Stimulated activated CD4-positive, alpha-beta T cell treated with anti-CD3 and anti-CD28 coated beads, Interleukin-15, amount 100 ng/mL, for 1 hour (primary cell): ENCODE measurements around the gene PLPPR3.
"Not testable (repeated sequence)": the region's sequence is repeated elsewhere in the genome, so short reads cannot be mapped to it uniquely, and the experiment has no call there.

Experiments used
- DNase-seq, 2 donors: peaks; one replicate each; pipeline ENCODE4 v3.0.0-alpha.2; 2020; ENCODE audit warnings: low read depth in 1 of 2, low spot score in 1 of 2

The PLPPR3 gene

DNA sequence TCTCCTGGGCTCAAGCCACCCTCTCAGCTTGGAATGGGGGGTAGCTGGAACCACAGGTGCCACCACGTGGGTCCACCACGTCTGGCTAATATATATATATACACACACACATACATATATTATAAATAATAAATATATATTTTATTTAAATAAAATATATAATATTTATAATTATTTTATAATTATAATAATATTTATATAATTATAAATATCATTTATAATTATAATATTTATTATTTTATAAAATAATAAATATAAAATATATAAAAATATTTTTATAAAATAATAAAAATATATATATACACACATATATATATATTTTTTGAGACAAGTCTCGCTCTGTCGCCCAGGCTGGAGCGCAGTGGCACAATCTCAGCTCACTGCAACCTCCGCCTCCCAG, 32.8 kb upstream of the PLPPR3 start:
- DNase-seq, result no peak

DNA sequence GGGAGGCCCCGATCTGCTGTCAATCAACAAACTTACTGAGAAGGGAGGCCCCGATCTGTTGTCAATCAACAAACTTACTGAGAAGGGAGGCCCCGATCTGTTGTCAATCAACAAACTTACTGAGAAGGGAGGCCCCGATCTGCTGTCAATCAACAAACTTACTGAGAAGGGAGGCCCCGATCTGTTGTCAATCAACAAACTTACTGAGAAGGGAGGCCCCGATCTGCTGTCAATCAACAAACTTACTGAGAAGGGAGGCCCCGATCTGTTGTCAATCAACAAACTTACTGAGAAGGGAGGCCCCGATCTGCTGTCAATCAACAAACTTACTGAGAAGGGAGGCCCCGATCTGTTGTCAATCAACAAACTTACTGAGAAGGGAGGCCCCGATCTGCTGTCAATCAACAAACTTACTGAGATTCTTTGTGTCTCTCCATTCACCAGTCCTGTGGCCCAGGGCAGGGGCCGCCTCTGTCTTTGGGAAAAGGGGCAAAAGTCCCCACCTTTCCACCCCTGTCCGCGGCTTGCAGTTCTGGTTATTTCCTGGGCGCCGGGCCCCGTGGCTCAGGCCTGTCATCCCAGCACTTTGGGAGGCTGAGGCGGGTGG, 32.0 kb upstream of the PLPPR3 start:
- DNase-seq, result not testable (repeated sequence)

DNA sequence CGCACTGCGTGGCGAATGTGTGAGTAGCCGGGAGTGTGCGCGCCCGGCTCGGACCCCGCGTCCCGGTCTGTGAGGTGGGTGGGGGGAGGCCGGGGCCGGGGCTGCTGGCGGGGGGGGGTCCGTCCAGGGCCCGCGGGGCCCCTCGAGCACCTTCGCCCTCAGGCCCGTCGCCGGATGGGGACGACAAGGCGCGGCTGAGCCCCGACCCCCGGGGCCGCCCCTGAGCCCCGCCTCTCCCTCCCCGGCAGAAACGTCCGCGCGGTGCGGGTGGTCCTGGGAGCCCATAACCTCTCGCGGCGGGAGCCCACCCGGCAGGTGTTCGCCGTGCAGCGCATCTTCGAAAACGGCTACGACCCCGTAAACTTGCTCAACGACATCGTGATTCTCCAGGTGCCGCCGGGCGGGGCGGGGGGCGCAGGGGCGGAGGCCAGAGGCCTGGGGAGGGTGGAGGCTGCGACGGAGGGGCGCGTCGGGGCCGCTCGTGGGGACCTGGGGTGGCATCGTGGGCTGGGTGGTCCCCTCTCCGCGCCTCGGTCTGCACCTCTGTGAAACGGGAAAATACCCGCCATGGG, 31.3 kb upstream of the PLPPR3 start:
- no peak for DNase-seq

DNA sequence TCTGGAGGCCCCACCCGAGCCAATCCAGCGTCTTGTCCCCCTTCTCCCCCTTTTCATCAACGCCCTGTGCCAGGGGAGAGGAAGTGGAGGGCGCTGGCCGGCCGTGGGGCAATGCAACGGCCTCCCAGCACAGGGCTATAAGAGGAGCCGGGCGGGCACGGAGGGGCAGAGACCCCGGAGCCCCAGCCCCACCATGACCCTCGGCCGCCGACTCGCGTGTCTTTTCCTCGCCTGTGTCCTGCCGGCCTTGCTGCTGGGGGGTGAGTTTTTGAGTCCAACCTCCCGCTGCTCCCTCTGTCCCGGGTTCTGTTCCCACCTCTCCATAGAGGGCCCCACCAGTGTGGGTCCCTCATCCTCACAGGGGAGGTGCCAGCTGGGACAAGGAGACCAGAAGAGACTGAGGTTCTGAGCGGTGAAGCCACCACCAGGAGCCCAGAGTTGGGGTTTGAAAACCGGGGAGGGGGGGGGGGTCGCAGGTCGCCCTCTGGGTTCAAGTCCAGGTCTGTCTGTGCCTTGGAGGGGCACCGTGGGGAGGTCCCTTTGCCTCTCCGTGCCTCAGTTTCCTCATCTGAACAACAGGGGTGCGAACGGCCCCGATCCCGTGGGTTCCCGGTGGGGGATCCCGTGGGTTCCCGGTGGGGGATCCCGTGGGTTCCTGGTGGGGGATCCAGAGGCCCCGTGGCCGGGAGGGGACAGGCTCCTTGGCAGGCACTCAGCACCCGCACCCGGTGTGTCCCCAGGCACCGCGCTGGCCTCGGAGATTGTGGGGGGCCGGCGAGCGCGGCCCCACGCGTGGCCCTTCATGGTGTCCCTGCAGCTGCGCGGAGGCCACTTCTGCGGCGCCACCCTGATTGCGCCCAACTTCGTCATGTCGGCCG, 30.6 kb upstream of the PLPPR3 start, which contains the start of gene ELANE:
Gene ELANE (plus strand): TSS at position 168 of the 878 bp plus-strand sequence. CDS start 26 bp downstream, at position 194.
- no peak for DNase-seq

DNA sequence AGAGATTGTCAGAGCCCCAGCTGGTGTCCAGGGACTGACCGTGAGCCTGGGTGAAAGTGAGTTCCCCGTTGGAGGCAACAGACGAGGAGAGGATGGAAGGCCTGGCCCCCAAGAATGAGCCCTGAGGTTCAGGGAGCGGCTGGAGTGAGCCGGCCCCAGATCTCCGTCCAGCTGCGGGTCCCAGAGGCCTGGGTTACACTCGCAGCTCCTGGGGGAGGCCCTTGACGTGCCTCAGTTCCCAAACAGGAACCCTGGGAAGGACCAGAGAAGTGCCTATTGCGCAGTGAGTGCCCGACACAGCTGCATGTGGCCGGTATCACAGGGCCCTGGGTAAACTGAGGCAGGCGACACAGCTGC, 29.2 kb upstream of the PLPPR3 start:
- DNase-seq, result no peak

DNA sequence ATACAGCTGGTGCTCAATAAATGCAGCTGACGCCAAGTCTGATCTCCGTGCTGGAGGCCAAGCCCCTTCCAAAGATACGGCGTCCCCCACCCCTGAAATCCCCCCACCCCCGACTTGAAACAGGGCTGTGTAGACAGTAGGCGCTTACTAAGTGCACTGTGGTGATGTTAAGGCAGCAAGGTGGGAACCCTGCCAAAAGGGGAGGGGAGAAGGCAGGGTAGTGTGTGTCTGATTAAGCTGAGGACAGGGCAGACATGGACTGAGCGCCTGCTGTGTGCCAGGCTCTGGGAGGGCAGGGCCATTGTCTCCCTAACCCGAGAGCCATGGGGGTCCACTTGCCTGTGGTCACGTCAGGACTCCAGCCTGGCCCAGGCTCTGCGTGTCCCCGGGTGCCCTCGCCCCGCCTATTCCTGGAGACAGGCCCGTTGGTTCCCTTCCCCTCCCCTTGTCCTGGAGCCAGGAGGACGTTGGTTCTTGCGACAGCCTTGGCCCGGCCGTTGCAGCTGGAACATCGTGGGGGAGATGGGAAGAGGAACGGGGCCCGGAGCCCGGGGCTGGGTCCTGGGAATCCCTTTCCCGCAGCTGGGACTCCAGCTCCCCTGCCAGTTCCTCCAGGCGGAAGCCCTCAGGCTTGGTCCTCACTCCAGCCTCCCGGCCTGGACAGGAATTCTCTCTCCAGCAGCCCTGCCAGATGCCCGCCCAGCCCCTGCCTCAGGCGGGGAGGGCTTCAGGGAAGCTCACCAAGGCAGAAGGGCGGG, 28.6 kb upstream of the PLPPR3 start:
- DNase-seq, result no peak

DNA sequence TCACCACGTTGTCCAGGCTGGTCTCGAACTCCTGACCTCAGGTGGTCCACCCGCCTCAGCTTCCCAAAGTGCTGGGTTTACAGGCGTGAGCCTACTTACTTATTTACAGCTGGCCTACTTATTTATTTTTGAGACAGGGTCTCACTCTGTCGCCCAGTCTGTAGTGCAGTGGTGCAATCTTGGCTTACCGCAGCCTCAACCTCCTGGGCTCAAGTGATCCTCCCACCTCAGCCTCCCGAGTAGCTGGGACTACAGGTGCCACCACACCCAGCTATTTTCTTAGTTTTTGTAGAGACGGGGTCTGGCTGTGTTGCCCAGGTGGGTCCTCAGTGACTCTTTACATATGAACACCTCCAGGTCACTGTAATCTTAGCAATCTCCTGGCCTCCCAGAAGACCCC, 27.4 kb upstream of the PLPPR3 start:
- not testable (repeated sequence) for DNase-seq

DNA sequence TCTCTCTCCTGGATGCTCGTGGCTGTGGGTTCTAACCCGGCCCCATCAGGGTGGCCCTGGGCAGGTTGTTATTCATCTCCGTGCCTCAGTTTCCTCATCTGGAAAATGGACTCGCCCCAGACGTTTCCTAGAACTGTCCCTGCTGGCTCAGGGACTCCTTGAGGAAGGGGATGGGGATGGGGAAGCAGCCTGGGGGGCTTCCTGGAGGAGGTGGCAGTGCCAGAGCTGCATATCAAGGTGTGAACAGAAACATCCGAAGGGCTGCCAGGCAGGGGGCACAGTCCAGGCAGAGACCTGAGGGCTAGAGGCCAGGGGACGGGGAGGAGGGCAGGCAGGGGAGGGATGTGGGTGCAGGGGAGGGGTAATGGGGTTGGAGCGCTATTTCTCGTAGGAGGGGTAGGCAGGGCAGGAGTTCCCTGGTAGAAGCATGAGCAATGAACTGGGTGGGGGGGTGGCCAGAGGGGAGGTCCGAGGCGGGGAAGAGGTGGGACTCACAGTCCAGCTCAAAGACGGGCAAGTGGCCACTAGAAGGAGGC, 26.7 kb upstream of the PLPPR3 start:
- DNase-seq, result no peak

DNA sequence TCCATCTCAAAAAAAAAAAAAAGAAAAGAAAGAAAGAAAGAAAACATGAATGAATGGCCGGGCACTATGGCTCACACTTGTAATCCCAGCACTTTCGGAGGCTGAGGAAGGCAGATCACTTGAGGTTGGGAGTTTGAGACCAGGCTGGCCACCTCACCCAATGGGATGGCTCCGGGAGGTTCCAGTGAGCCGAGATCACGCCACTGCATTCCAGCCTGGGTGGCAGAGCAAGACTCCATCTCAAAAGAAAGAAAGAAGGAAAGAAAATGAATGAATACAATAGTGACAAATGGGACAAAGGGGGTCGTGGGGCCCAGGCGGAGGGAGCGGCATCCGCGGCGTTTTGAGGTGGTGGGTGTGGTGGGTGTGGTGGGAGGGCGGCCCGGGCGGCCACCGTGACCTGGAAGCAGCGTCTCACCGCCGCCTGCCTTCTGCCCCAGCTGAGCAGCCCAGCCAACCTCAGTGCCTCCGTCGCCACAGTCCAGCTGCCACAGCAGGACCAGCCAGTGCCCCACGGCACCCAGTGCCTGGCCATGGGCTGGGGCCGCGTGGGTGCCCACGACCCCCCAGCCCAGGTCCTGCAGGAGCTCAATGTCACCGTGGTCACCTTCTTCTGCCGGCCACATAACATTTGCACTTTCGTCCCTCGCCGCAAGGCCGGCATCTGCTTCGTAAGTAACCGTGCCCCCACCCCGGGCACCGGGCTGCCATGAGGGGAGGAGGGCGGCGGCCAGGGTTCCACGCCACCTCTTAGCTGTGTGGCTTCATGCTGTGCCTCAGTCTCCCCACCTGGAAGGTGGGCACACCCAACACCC, 24.2 kb upstream of the PLPPR3 start:
- no peak for DNase-seq

DNA sequence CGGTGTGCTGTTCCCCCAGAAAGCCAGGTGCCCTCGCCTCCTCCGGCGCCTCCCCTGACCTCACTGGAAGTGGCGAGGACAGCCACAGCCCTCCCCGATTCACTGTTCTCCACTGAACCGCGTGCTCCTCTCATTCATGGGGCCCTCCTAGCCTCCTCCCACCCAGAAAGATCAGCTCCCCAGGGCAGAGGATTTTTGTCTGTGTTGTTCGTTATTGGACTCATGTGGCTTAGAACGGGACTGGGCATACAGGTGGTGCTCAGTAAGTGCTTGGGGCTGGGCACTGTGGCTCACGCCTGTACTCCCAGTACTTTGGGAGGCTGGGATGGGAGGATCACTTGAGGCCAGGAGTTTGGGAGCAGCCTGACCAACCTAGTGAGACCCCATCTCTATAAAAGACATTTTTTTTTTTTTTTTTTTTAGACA, 22.8 kb upstream of the PLPPR3 start:
- no peak for DNase-seq

DNA sequence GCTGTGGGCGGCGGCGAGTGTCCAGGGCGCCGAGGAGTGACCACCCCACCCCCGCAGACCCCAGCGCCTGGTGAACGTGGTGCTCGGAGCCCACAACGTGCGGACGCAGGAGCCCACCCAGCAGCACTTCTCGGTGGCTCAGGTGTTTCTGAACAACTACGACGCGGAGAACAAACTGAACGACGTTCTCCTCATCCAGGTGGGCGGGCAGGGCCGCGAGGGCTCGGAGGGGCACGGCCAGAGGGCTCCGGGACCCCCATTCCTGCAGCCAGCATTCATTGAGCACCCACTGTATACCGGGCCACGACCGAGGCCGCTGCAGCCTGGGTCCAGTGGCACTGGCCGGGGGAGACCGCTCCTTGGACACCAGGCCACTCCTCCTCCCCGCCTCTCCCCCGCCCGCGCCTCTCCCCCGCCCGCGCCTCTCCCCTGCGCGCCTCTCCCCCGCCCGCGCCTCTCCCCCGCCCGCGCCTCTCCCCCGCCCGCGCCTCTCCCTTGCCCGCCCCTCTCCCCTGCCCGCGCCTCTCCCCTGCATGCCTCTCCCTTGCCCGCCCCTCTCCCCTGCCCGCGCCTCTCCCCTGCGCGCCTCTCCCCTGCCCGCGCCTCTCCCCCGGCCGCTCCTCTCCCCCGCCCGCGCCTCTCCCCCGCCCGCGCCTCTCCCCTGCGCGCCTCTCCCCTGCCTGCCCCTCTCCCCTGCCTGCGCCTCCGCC, 22.2 kb upstream of the PLPPR3 start:
- DNase-seq, result no peak

DNA sequence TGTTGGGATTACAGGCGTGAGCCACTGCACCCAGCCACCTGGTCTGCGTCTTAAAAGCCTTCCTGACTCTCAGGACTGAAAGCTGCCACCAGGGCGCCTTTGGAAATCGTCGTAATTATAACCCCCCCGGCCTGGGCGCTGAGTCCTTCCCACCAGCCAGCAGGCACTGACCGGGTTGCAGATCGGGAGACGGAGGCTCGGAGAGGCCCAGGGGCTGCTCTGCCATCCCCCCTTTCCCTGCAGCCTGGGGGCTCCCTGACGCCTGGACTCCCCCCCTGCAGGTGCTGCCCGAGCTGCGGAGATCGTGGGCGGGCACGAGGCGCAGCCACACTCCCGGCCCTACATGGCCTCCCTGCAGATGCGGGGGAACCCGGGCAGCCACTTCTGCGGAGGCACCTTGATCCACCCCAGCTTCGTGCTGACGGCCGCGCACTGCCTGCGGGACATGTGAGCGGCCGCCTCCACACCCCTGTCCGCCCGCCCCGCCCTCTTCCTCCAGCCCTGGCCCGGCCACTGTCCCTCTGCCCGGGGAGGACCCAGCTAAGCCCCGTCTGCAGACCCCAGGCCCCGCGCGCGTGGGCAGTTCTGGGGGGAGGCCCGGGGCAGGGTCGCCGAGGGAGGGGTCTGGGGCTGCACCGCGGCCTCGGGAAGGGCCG, 21.6 kb upstream of the PLPPR3 start:
- no peak for DNase-seq

DNA sequence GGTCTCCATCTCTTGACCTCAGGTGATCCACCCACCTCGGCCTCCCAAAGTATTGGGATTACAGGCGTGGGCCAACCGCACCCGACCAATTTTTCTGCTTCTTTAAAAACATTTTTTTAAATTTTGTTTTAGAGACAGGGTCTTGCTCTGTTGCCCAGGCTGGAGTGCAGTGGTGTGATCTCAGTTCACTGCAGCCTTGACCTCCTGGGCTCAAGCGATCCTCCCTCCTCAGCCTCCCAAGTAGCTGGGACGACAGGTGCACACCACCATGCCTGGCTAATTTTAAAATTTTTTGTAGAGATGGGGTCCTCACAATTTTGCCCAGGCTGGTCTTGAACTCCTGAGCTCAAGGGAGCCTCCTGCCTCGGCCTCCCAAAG, 21.0 kb upstream of the PLPPR3 start:
- not testable (repeated sequence) for DNase-seq

DNA sequence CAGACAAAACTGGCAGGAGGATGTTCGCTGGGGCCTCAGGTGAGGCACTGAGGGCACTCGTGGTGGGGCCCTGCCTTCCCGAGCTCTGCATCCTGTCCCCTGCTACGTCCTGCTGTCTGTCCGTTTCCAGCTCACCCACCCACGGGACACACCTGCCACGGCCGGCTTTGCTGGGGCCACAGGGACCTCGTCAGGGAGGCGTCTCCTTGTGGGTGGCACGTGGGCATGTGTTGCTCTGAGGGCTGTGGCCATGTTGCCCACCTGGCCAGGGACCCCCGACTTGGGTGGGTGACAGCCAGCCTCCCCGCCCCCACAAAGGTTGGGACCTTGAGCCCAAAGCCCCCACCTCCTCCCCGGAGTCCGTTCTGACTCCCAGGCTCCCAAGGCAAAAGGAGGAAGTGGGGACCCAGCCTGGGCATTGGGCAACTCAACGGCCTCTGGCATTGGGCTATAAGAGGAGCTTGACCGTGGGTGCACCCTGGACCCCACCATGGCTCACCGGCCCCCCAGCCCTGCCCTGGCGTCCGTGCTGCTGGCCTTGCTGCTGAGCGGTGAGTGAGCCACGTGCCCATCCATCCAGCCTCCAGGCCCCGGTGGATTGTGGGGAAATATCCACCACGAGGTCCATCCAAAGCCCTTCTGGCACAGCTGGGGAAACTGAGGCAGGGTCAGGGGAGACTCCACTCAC, 18.9 kb upstream of the PLPPR3 start, which contains the start of gene PRTN3:
Gene PRTN3 (plus strand): TSS at position 481 of the 688 bp plus-strand sequence. CDS start 10 bp downstream, at position 491.
- DNase-seq, result no peak

DNA sequence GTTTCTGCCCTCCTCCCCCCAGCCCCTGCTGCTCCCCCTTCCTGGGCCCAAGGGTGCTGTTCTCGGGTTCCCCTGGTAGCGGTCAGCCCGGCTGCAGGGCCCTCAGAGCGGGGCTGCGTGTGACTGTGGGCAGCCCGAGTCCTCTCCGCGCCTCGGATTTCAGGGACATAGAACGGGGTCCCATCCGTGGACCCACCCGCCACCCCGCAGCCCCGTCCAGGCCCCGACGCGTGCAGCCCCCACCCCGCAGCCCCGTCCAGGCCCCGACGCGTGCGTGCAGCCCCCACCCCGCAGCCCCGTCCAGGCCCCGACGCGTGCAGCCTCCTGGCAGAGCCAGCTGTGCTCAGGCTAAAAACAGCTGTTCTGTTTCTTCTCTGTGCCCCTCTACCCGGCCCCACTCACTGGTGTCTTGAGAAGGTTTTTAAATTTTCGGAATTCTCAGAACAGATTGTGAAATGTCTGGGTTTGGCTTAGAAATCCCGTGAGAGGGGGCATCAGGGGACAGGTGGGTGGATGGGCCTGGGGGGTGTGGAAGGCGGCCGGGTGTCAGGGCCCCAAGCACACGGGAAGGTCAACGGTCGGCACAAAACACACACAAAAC, 13.6 kb upstream of the PLPPR3 start:
- no peak for DNase-seq

DNA sequence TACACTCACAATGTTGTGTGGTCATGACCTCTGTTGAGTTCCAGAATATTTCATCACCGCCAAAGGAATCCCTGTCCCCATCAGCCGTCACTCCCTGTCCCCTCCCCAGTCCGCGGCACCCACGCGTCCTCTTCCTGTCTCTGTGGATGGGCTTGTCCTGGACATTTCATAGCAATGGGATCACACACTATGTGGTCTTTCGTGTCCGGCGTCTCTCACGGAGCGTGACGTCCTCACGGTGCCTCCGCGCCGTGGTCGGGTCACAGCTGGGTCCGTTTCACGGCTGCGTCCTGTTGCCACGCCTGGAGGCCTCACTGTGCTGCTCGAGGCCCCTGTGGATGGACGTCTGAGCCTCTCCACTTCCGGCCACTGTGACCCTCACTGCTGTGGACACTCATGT, 12.5 kb upstream of the PLPPR3 start:
- no peak for DNase-seq

DNA sequence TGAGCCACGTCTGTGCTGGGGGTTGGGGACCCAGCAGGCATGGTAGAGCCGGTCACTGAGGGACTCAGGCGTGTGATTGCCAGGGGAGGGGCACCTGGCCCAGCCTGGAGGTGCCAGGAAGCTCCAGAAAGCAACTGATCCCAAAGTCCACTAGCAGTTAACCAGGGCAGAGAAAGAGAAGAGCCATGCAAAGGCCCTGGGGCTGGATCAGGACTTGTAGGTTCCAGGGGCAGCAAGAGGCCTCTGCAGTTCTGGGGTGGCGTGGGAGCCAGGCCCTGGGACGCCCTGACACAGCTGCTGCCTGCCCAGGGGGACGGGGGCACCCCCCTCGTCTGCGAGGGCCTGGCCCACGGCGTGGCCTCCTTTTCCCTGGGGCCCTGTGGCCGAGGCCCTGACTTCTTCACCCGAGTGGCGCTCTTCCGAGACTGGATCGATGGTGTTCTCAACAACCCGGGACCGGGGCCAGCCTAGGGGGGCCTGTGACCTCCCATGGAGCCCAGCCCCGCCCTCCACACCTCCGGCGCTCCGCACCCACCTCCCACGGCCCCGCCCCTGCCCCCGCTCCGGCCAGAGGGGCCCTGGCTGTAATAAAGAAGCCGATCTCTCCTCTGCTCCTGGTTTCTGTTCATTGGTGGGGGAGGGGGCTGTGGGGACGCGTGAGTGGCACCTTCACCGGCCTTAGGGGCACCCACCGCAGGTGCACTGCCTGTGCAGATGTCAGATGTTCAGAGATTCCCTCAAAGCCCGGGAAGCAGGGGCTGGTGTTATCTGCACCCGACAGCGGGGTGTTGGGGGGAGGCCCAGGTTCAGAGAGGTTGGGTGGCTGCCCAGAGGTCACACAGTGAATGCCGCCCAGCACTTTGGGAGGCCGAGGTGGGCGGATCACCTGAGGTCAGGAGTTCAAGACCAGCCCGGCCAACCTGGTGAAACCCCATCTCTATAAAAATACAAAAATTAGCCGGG, 9.9 kb upstream of the PLPPR3 start:
- DNase-seq, result no peak
